H9 (cell line): ENCODE measurements around the gene CFP. TPM values are rescaled to one million over a fixed set of nuclear protein-coding genes. Genes with fewer than 3 reads are reported as not detected.

Experiments
- DNase-seq: peaks from one replicate; pipeline ENCODE4 v3.0.0-alpha.2; 2017
- H2AFZ ChIP-seq: one replicate; pipeline ENCODE4 v1.6.1; 2013; ENCODE audit warnings: mild to moderate bottlenecking, low read length, control low read depth, moderate library complexity
- H2AK5ac ChIP-seq: 2 replicates; pipeline ENCODE4 v1.6.1; 2013; ENCODE audit warnings: low read length, control low read depth, mixed read lengths; ENCODE audit not compliant: insufficient read length
- H2BK120ac ChIP-seq: one replicate; pipeline ENCODE4 v1.6.1; 2013; ENCODE audit warnings: low read depth, mild to moderate bottlenecking, low read length, control low read depth, inconsistent platforms; ENCODE audit not compliant: poor library complexity, severe bottlenecking
- H2BK12ac ChIP-seq: 2 replicates; pipeline ENCODE4 v1.6.1; 2013; ENCODE audit warnings: low read length, control low read depth, mixed read lengths, low read depth; ENCODE audit not compliant: insufficient read length
- H2BK15ac ChIP-seq: 2 replicates; pipeline ENCODE4 v1.6.1; 2013; ENCODE audit warnings: low read depth, low read length, control low read depth
- H2BK20ac ChIP-seq: one replicate; pipeline ENCODE4 v1.6.1; 2013; ENCODE audit warnings: low read depth, mild to moderate bottlenecking, low read length, control low read depth, inconsistent platforms; ENCODE audit not compliant: poor library complexity, severe bottlenecking
- H2BK5ac ChIP-seq: 2 replicates; pipeline ENCODE4 v1.6.1; 2013; ENCODE audit warnings: low read length, control low read depth, mixed read lengths; ENCODE audit not compliant: insufficient read length
- H3K14ac ChIP-seq: 2 replicates; pipeline ENCODE4 v1.6.1; 2013; ENCODE audit warnings: low read length, control low read depth; ENCODE audit not compliant: insufficient read depth
- H3K18ac ChIP-seq: 2 replicates; pipeline ENCODE4 v1.6.1; 2013; ENCODE audit warnings: low read depth, mild to moderate bottlenecking, mixed read lengths, low read length, control low read depth; ENCODE audit not compliant: insufficient read length
- H3K23ac ChIP-seq: 2 replicates; pipeline ENCODE4 v1.6.1; 2013; ENCODE audit warnings: low read length, control low read depth, mixed read lengths, low read depth; ENCODE audit not compliant: insufficient read length
- H3K23me2 ChIP-seq: 2 replicates; pipeline ENCODE4 v1.6.1; 2013; ENCODE audit warnings: low read depth, mild to moderate bottlenecking, mixed read lengths, low read length, control low read depth; ENCODE audit not compliant: insufficient read length, poor library complexity, severe bottlenecking
- H3K27ac ChIP-seq: 2 replicates; pipeline ENCODE4 v1.5.1; 2013; ENCODE audit warnings: low read length, control low read depth, mixed read lengths, low read depth; ENCODE audit not compliant: insufficient read length
- H3K27me3 ChIP-seq: 2 replicates; pipeline ENCODE4 v1.6.1; 2013; ENCODE audit warnings: low read length, control low read depth, inconsistent platforms; ENCODE audit not compliant: insufficient read depth
- H3K4ac ChIP-seq: 2 replicates; pipeline ENCODE4 v1.6.1; 2013; ENCODE audit warnings: low read depth, mild to moderate bottlenecking, control low read depth, inconsistent platforms, low read length, moderate library complexity
- H3K4me1 ChIP-seq: 2 replicates; pipeline ENCODE4 v1.6.1; 2013; ENCODE audit warnings: low read length, control low read depth, inconsistent platforms; ENCODE audit not compliant: insufficient read depth
- H3K4me2 ChIP-seq: 2 replicates; pipeline ENCODE4 v1.6.1; 2013; ENCODE audit warnings: low read length, control low read depth, mixed read lengths; ENCODE audit not compliant: insufficient read length, insufficient read depth
- H3K56ac ChIP-seq: 2 replicates; pipeline ENCODE4 v1.6.1; 2013; ENCODE audit warnings: low read depth, mild to moderate bottlenecking, mixed read lengths, low read length, control low read depth; ENCODE audit not compliant: insufficient read length
- H3K79me1 ChIP-seq: 2 replicates; pipeline ENCODE4 v1.6.1; 2013; ENCODE audit warnings: low read depth, mild to moderate bottlenecking, moderate library complexity, low read length, control low read depth, inconsistent platforms; ENCODE audit not compliant: insufficient read depth, poor library complexity, severe bottlenecking
- H3K79me2 ChIP-seq: 2 replicates; pipeline ENCODE4 v1.6.1; 2013; ENCODE audit warnings: low read length, control low read depth, inconsistent platforms; ENCODE audit not compliant: insufficient read depth
- H3K9ac ChIP-seq: 2 replicates; pipeline ENCODE4 v1.6.1; 2013; ENCODE audit warnings: low read length, control low read depth, mixed read lengths; ENCODE audit not compliant: insufficient read length; ENCODE audit errors: extremely low read depth
- H3K9me3 ChIP-seq: one replicate; pipeline ENCODE4 v1.6.1; 2013; ENCODE audit warnings: low read depth, low read length, inconsistent platforms; ENCODE audit not compliant: control insufficient read depth
- H3T11ph ChIP-seq: one replicate; pipeline ENCODE4 v1.6.1; 2013; ENCODE audit warnings: mild to moderate bottlenecking, low read length, control low read depth, inconsistent platforms
- H4K20me1 ChIP-seq: one replicate; pipeline ENCODE4 v1.6.1; 2013; ENCODE audit not compliant: control insufficient read depth, insufficient read length, insufficient read depth
- H4K5ac ChIP-seq: 2 replicates; pipeline ENCODE4 v1.6.1; 2013; ENCODE audit warnings: low read depth, mild to moderate bottlenecking, mixed read lengths, low read length, control low read depth; ENCODE audit not compliant: insufficient read length
- H4K8ac ChIP-seq: replicated peaks from 2 replicates; pipeline ENCODE4 v1.6.1; 2013; ENCODE audit warnings: low read length, control low read depth, mixed read lengths, low read depth; ENCODE audit not compliant: insufficient read length
- H4K91ac ChIP-seq: 2 replicates; pipeline ENCODE4 v1.6.1; 2013; ENCODE audit warnings: low read depth, mild to moderate bottlenecking, moderate library complexity, mixed read lengths, low read length, control low read depth; ENCODE audit not compliant: insufficient read length
- H3K27ac Mint-ChIP-seq, 3 experiments: 2 replicates in 2 of 3; 3 replicates in 1 of 3; pipeline ENCODE4 v1.8.0; 2020 to 2021; ENCODE audit warnings: mixed read lengths in 3 of 3, mild to moderate bottlenecking in 1 of 3, moderate library complexity in 1 of 3
- H3K27me3 Mint-ChIP-seq: 2 replicates; pipeline ENCODE4 v1.8.0; 2021; ENCODE audit warnings: low read depth, mild to moderate bottlenecking, moderate library complexity, mixed read lengths
- H3K36me3 Mint-ChIP-seq, 3 experiments: 2 replicates in 2 of 3; 3 replicates in 1 of 3; pipeline ENCODE4 v1.8.0; 2020 to 2021; ENCODE audit warnings: low read depth in 3 of 3, mixed read lengths in 3 of 3; ENCODE audit not compliant: insufficient read depth in 1 of 3
- H3K4me1 Mint-ChIP-seq, 2 experiments: 2 replicates each; pipeline ENCODE4 v1.8.0; 2020; ENCODE audit warnings: mixed read lengths in 2 of 2
- H3K4me3 Mint-ChIP-seq, 2 experiments: 2 replicates in 1 of 2; 3 replicates in 1 of 2; pipeline ENCODE4 v1.8.0; 2020 to 2021; ENCODE audit warnings: mild to moderate bottlenecking in 2 of 2, mixed read lengths in 2 of 2, moderate library complexity in 1 of 2
- H3K9me3 Mint-ChIP-seq, 2 experiments: 2 replicates in 1 of 2; 3 replicates in 1 of 2; pipeline ENCODE4 v1.8.0; 2020; ENCODE audit warnings: mild to moderate bottlenecking in 2 of 2, mixed read lengths in 2 of 2, moderate library complexity in 1 of 2
- CTCF ChIP-seq: fragments of 200-600 bp; sonication (generic); conservative IDR thresholded peaks from 3 replicates; pipeline ENCODE4 v1.8.0; 2021; ENCODE audit warnings: antibody characterized with exemption, mild to moderate bottlenecking
- WGBS: extraction: QIAGEN DNeasy Blood & Tissue Kit; methylation state at CpG from one replicate; pipeline ENCODE4 v1.1.7; 2013; ENCODE audit warnings: missing lambda C conversion rate, low lambda C conversion rate, mixed read lengths; ENCODE audit not compliant: insufficient read length; ENCODE audit errors: extremely low coverage; 5-methylcytosine and 5-hydroxymethylcytosine counted together
- total RNA-seq: library from RNA; stranded (reverse); gene quantifications from 2 replicates; pipeline ENCODE4 v1.2.1, GENCODE V29; 2021

Gene CFP
- total RNA-seq, 1 experiment from 2014 or later: 2.3 TPM

- no peak overlapping the region for H3K4ac ChIP-seq
These were observed 55.0 kb downstream of the CFP start for GRCh38 chrX:47574547-47575301.

More at GRCh38 chrX:47574547-47575301, 55.0 kb downstream of the CFP start:
- no peak overlapping the region for H2BK12ac ChIP-seq
- H2BK5ac ChIP-seq: no peak overlapping the region
- H3K14ac ChIP-seq: peak overlapping the region; percentile 80
- no peak overlapping the region for H4K5ac ChIP-seq
- no peak overlapping the region for H2BK15ac ChIP-seq
- no peak overlapping the region for H3K56ac ChIP-seq
- H3K9me3 ChIP-seq: peaks cover 34% of the 10 kb centered on the region
- peaks cover 3% of the 10 kb centered on the region; the same call in 1 of the 2 replicates for H3K4me1 ChIP-seq
- no CpG with 5 or more reads among the region's 27 CpGs for WGBS
- no peak for DNase-seq
- no peaks in the 10 kb centered on the region for H3K27me3 ChIP-seq
- peaks cover 81 to 89% of the 10 kb centered on the region in 2 experiments for H3K9me3 Mint-ChIP-seq
- H3K79me1 ChIP-seq: no peaks in the 10 kb centered on the region
- no peak overlapping the region for H3K9ac ChIP-seq
- H3K27ac Mint-ChIP-seq: no peak overlapping the region; a peak in 1 of 7 replicates
- H3K4me3 Mint-ChIP-seq: peak overlapping the region in 1 of 2 experiments; percentile 48; a peak in 3 of 5 replicates
- no peak overlapping the region for H3K23ac ChIP-seq
- H4K20me1 ChIP-seq: no peaks in the 10 kb centered on the region
- no peak overlapping the region for H3T11ph ChIP-seq
- peak overlapping the region; percentile 65 for H3K18ac ChIP-seq
- H3K36me3 Mint-ChIP-seq: peaks cover 30 to 38% (median 32%) of the 10 kb centered on the region in 3 experiments
- no peaks in the 10 kb centered on the region for H3K79me2 ChIP-seq
- H2AK5ac ChIP-seq: no peak overlapping the region
- no peak overlapping the region for H4K91ac ChIP-seq
- H4K8ac ChIP-seq: no peak overlapping the region
- H3K4me2 ChIP-seq: peak overlapping the region; percentile 11
- no peaks in the 10 kb centered on the region for H3K23me2 ChIP-seq
- no peak overlapping the region for H2AFZ ChIP-seq
- no peak overlapping the region for H2BK20ac ChIP-seq
- peaks cover 3% of the 10 kb centered on the region; the same call in 1 of the 2 replicates for H3K27me3 Mint-ChIP-seq
- no peak overlapping the region for H3K27ac ChIP-seq
- peaks cover 13 to 35% of the 10 kb centered on the region in 2 experiments for H3K4me1 Mint-ChIP-seq
- no peak for TF ChIP-seq CTCF
- H2BK120ac ChIP-seq: no peak overlapping the region
